GM04504 (cell line): ENCODE results near the gene CTIF.
"Not testable (repeated sequence)": the region's sequence is repeated elsewhere in the genome, so short reads cannot be mapped to it uniquely, and the experiment has no call there.

Source experiments
- DNase-seq: peaks from one replicate; pipeline ENCODE4 v3.0.0-alpha.2; 2012; ENCODE audit warnings: low read depth

The CTIF gene

GRCh38 chr18:48538531-48539405, at the start of gene CTIF:
CTIF (plus strand) TSS chr18:48539031; CDS start chr18:48619566, 80,535 bp downstream.
- DNase-seq, result peak; percentile 92

GRCh38 chr18:48490641-48491293, 48.1 kb upstream of the CTIF start:
- no peak for DNase-seq

GRCh38 chr18:48492880-48493279, 46.0 kb upstream of the CTIF start:
- DNase-seq, result no peak

- DNase-seq, result no peak
These were observed 45.2 kb upstream of the CTIF start for GRCh38 chr18:48493434-48494230.

GRCh38 chr18:48497863-48498262, 41.0 kb upstream of the CTIF start:
- DNase-seq, result no peak

GRCh38 chr18:48500517-48500916, 38.3 kb upstream of the CTIF start:
- DNase-seq, result no peak

GRCh38 chr18:48502906-48503305, 35.9 kb upstream of the CTIF start:
- DNase-seq, result no peak

GRCh38 chr18:48504819-48505218, 34.0 kb upstream of the CTIF start:
- no peak for DNase-seq

- not testable (repeated sequence) for DNase-seq
These were observed 31.8 kb upstream of the CTIF start for GRCh38 chr18:48506983-48507568.

- DNase-seq, result not testable (repeated sequence)
These were observed 26.3 kb upstream of the CTIF start for GRCh38 chr18:48512498-48512897.

- no peak for DNase-seq
These were observed 24.0 kb upstream of the CTIF start for GRCh38 chr18:48514786-48515185.

- DNase-seq, result no peak
These were observed 21.8 kb upstream of the CTIF start for GRCh38 chr18:48517048-48517447.

GRCh38 chr18:48519431-48520100, 19.3 kb upstream of the CTIF start:
- DNase-seq, result no peak

GRCh38 chr18:48521723-48522122, 17.1 kb upstream of the CTIF start:
- no peak for DNase-seq

GRCh38 chr18:48525671-48526070, 13.2 kb upstream of the CTIF start:
- DNase-seq, result no peak

- DNase-seq, result no peak
These were observed 11.4 kb upstream of the CTIF start for GRCh38 chr18:48527461-48527860.

- no peak for DNase-seq
These were observed 10.0 kb upstream of the CTIF start for GRCh38 chr18:48528861-48529260.

- DNase-seq, result peak; percentile 71
These were observed 9.0 kb upstream of the CTIF start for GRCh38 chr18:48529796-48530195.

GRCh38 chr18:48530399-48531081, 8.3 kb upstream of the CTIF start:
- DNase-seq, result no peak

- no peak for DNase-seq
These were observed 7.8 kb upstream of the CTIF start for GRCh38 chr18:48531082-48531403.

GRCh38 chr18:48531908-48532307, 6.9 kb upstream of the CTIF start:
- DNase-seq, result no peak
